WTC11 (cell line): ENCODE results near the gene SBF2. TPM values are rescaled to one million over a fixed set of nuclear protein-coding genes. Genes with fewer than 3 reads are reported as not detected.

Source experiments
- ATAC-seq: fragments of 200-7000 bp; cut with Tn5 transposase; 2 replicates; pipeline ENCODE4 v1.10.0; 2021; ENCODE audit warnings: mild to moderate bottlenecking, moderate library complexity
- CTCF ChIA-PET: fragments of 300-600 bp; sonication (Branson Sonifier 250); formaldehyde crosslinking; loops from one replicate; lab custom pipeline; 2021; ENCODE audit warnings: antibody characterized with exemption; lab: Charles Lee
- POLR2A ChIA-PET: fragments of 350-600 bp; sonication (Branson Sonifier 250); formaldehyde crosslinking; loops from one replicate; lab custom pipeline; 2021; ENCODE audit warnings: antibody characterized with exemption; lab: Charles Lee
- DNase-seq: peaks from one replicate; pipeline ENCODE4 v3.0.0; 2021; ENCODE audit warnings: low spot score
- H3K27ac Mint-ChIP-seq: 2 replicates; pipeline ENCODE4 v1.8.0; 2021; ENCODE audit warnings: mixed read lengths
- H3K27me3 Mint-ChIP-seq: 2 replicates; pipeline ENCODE4 v1.8.0; 2021; ENCODE audit warnings: low read depth, mild to moderate bottlenecking, moderate library complexity, mixed read lengths
- H3K36me3 Mint-ChIP-seq: 2 replicates; pipeline ENCODE4 v1.8.0; 2021; ENCODE audit warnings: mixed read lengths
- H3K4me1 Mint-ChIP-seq: 2 replicates; pipeline ENCODE4 v1.8.0; 2022; ENCODE audit warnings: mixed read lengths
- H3K4me3 Mint-ChIP-seq: 2 replicates; pipeline ENCODE4 v1.8.0; 2021; ENCODE audit warnings: mild to moderate bottlenecking, moderate library complexity, mixed read lengths
- H3K9me3 Mint-ChIP-seq: 2 replicates; pipeline ENCODE4 v1.8.0; 2021; ENCODE audit warnings: mixed read lengths
- CREB1 ChIP-seq: sonication (generic); formaldehyde crosslinking; IDR thresholded peaks from 2 replicates; pipeline ENCODE4 v1.8.0; 2023; ENCODE audit warnings: mild to moderate bottlenecking, missing genetic modification reagents
- CREM ChIP-seq: sonication (generic); formaldehyde crosslinking; IDR thresholded peaks from 2 replicates; pipeline ENCODE4 v1.8.1; 2022; ENCODE audit warnings: mild to moderate bottlenecking, missing genetic modification reagents, moderate library complexity
- ESRRA ChIP-seq: sonication (generic); formaldehyde crosslinking; IDR thresholded peaks from 2 replicates; pipeline ENCODE4 v1.8.1; 2022; ENCODE audit warnings: mild to moderate bottlenecking, missing genetic modification reagents, borderline replicate concordance
- ETV6 ChIP-seq: sonication (generic); formaldehyde crosslinking; IDR thresholded peaks from 2 replicates; pipeline ENCODE4 v1.8.1; 2022; ENCODE audit warnings: mild to moderate bottlenecking, missing genetic modification reagents
- FOXK1 ChIP-seq: sonication (generic); formaldehyde crosslinking; IDR thresholded peaks from 2 replicates; pipeline ENCODE4 v1.8.0; 2022; ENCODE audit warnings: mild to moderate bottlenecking, moderate library complexity, missing genetic modification reagents
- NFE2L1 ChIP-seq: sonication (generic); formaldehyde crosslinking; IDR thresholded peaks from 2 replicates; pipeline ENCODE4 v1.8.1; 2023; ENCODE audit warnings: missing genetic modification reagents
- RORB ChIP-seq: fragments of 250-450 bp; sonication (Bioruptor Pico); IDR thresholded peaks from 2 replicates; pipeline ENCODE4 v1.9.0; 2021; ENCODE audit warnings: mild to moderate bottlenecking
- SMAD3 ChIP-seq: sonication (generic); formaldehyde crosslinking; IDR thresholded peaks from 2 replicates; pipeline ENCODE4 v1.8.0; 2022; ENCODE audit warnings: missing genetic modification reagents, mild to moderate bottlenecking, borderline replicate concordance
- SP1 ChIP-seq: sonication (generic); formaldehyde crosslinking; conservative IDR thresholded peaks from 2 replicates; pipeline ENCODE4 v1.8.1; 2022; ENCODE audit warnings: missing genetic modification reagents
- TCF7 ChIP-seq: sonication (generic); formaldehyde crosslinking; IDR thresholded peaks from 2 replicates; pipeline ENCODE4 v1.8.0; 2022; ENCODE audit warnings: mild to moderate bottlenecking, low read depth, missing genetic modification reagents, moderate library complexity
- TP53 ChIP-seq: sonication (generic); formaldehyde crosslinking; IDR thresholded peaks from 2 replicates; pipeline ENCODE4 v1.8.1; 2023; ENCODE audit warnings: mild to moderate bottlenecking, missing genetic modification reagents
- ZNF138 ChIP-seq: sonication (generic); formaldehyde crosslinking; conservative IDR thresholded peaks from 2 replicates; pipeline ENCODE4 v1.8.1; 2022; ENCODE audit warnings: mild to moderate bottlenecking, moderate library complexity, missing genetic modification reagents
- ZNF671 ChIP-seq: fragments of 250-450 bp; sonication (Bioruptor Pico); IDR thresholded peaks from 2 replicates; pipeline ENCODE4 v1.8.0; 2021; ENCODE audit warnings: mild to moderate bottlenecking
- total RNA-seq: library from RNA; stranded (reverse); gene quantifications from 3 replicates; pipeline ENCODE4 v1.2.3, GENCODE V29; 2021
- TF ChIP-seq, protein P1 (sequence below): sonication (generic); formaldehyde crosslinking; IDR thresholded peaks from 2 replicates; pipeline ENCODE4 v1.8.1; 2023; ENCODE audit warnings: mild to moderate bottlenecking, missing genetic modification reagents, borderline replicate concordance
- TF ChIP-seq, protein P2 (sequence below): sonication (generic); formaldehyde crosslinking; conservative IDR thresholded peaks from 2 replicates; pipeline ENCODE4 v1.8.1; 2023; ENCODE audit warnings: mild to moderate bottlenecking, low read depth, missing genetic modification reagents, moderate library complexity
- TF ChIP-seq, protein P3 (sequence below): sonication (generic); formaldehyde crosslinking; IDR thresholded peaks from 2 replicates; pipeline ENCODE4 v1.8.0; 2022; ENCODE audit warnings: mild to moderate bottlenecking, missing genetic modification reagents
- TF ChIP-seq, protein P4 (sequence below): sonication (generic); formaldehyde crosslinking; IDR thresholded peaks from 2 replicates; pipeline ENCODE4 v1.8.1; 2022; ENCODE audit warnings: mild to moderate bottlenecking, missing genetic modification reagents, moderate library complexity, borderline replicate concordance
- TF ChIP-seq, protein P5 (sequence below): fragments of 250-450 bp; sonication (Bioruptor Pico); IDR thresholded peaks from 2 replicates; pipeline ENCODE4 v2.1.2; 2022; ENCODE audit warnings: mild to moderate bottlenecking, moderate library complexity

The SBF2 gene
- total RNA-seq, 1 experiment from 2014 or later, result 47.6 TPM

DNA sequence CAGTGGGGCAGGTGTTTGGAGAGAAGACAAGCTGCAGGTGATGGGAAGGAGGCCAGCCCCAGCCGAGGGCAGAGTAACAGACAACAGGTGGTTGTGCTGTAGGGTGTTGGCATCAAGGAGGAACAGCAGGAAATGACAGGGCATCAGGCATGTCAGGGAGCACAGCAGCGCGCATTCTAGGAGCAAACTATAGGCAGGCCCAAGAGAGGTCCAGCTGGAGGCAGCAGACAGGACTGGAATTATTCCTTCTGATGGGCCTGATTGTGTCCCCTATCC, 24.4 kb upstream of the SBF2 start:
- ChIA-PET POLR2A (no interaction called here), CTCF (interaction anchor here (0.8 to 2.7 kb wide), 5 partner anchors 11 to 222 kb away, joined by 3 to 15 read pairs (median 4); partner anchors contain the start of gene RNF141)
- DNase-seq (no peak), ATAC-seq (no peak)
- Mint-ChIP-seq H3K27ac (peak overlapping the region; percentile 66; the same call in 1 of the 2 replicates), H3K36me3 (no peaks in the 10 kb centered on the region), H3K4me1 (peaks cover 54% of the 10 kb centered on the region), H3K9me3 (no peaks in the 10 kb centered on the region), H3K4me3 (no peak overlapping the region), H3K27me3 (no peaks in the 10 kb centered on the region; the same call in 1 of the 2 replicates)
- TF ChIP-seq NFE2L1 (no peak), ZNF671 (no peak), SP1 (no peak), ZNF138 (CRISPR knock-in tag) (no peak)
- TF ChIP-seq, all 79 proteins: peak for 0

DNA sequence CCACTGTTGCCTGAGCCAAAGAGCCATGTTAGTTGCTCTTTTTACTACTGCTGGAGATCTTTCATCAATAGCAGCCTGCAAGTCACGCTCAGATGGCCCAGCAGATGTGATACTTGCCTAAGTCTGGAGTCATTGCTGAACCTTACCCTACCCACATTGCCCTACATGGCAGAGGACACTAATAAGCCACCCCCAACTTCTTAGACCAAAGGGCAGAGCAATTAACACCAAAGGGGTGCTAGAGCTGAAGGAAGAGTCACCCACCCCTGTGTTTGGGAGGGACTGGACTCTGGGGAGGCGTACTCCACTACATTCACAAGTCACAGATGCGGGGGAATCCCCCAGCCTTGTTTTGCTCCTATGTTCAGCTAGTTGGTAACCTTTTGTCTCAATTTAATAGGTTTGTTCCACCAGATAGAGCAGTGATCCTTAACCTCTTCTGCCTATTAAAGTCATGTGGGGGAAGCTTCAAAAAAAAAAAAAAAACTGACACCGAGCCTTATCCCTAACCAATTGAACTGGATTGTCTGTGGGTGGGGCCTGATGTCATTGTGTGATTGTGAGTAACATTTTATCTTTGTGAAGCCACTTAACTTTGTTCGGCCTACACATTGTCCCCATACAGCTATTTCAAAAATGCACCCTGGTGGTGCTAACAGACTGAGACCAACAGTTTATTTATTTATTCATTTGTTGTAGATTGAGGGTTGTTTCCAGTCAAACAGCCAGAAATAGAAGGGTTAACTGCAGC, 23.9 kb upstream of the SBF2 start:
- ATAC-seq, result no peak
- H3K27ac Mint-ChIP-seq, result 0 out of 2 replicates have a peak overlapping the region, but pooled peaks have one; percentile 66
- no peaks in the 10 kb centered on the region; the same call in 1 of the 2 replicates for H3K27me3 Mint-ChIP-seq
- CTCF ChIA-PET, result interaction anchor here (0.7 to 2.7 kb wide), 9 partner anchors 9 to 689 kb away, joined by 3 to 15 read pairs (median 3); partner anchors contain the start of gene RNF141
- no peak for DNase-seq
- no peak overlapping the region for H3K4me3 Mint-ChIP-seq
- no peak for TF ChIP-seq CREB1
- no peak for TF ChIP-seq RORB (CRISPR knock-in tag)
- TF ChIP-seq ETV6 (CRISPR knock-in tag), result 0 out of 2 replicates have a peak, but pooled peaks have one; percentile 22
- TF ChIP-seq, protein P1, sequence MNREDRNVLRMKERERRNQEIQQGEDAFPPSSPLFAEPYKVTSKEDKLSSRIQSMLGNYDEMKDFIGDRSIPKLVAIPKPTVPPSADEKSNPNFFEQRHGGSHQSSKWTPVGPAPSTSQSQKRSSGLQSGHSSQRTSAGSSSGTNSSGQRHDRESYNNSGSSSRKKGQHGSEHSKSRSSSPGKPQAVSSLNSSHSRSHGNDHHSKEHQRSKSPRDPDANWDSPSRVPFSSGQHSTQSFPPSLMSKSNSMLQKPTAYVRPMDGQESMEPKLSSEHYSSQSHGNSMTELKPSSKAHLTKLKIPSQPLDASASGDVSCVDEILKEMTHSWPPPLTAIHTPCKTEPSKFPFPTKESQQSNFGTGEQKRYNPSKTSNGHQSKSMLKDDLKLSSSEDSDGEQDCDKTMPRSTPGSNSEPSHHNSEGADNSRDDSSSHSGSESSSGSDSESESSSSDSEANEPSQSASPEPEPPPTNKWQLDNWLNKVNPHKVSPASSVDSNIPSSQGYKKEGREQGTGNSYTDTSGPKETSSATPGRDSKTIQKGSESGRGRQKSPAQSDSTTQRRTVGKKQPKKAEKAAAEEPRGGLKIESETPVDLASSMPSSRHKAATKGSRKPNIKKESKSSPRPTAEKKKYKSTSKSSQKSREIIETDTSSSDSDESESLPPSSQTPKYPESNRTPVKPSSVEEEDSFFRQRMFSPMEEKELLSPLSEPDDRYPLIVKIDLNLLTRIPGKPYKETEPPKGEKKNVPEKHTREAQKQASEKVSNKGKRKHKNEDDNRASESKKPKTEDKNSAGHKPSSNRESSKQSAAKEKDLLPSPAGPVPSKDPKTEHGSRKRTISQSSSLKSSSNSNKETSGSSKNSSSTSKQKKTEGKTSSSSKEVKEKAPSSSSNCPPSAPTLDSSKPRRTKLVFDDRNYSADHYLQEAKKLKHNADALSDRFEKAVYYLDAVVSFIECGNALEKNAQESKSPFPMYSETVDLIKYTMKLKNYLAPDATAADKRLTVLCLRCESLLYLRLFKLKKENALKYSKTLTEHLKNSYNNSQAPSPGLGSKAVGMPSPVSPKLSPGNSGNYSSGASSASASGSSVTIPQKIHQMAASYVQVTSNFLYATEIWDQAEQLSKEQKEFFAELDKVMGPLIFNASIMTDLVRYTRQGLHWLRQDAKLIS (CRISPR knock-in tag), result no peak
- TF ChIP-seq CREM, result no peak
- no peak for TF ChIP-seq SMAD3
- no peak for TF ChIP-seq ESRRA (CRISPR knock-in tag)
- TF ChIP-seq, all 79 proteins: peak for 1
- H3K36me3 Mint-ChIP-seq, result no peaks in the 10 kb centered on the region
- H3K4me1 Mint-ChIP-seq, result peaks cover 49% of the 10 kb centered on the region
- POLR2A ChIA-PET, result interaction anchor here (1.3 kb wide), 1 partner anchor 13 kb away, joined by 5 read pairs; the partner anchor contains the start of gene ADM
- H3K9me3 Mint-ChIP-seq, result no peaks in the 10 kb centered on the region

DNA sequence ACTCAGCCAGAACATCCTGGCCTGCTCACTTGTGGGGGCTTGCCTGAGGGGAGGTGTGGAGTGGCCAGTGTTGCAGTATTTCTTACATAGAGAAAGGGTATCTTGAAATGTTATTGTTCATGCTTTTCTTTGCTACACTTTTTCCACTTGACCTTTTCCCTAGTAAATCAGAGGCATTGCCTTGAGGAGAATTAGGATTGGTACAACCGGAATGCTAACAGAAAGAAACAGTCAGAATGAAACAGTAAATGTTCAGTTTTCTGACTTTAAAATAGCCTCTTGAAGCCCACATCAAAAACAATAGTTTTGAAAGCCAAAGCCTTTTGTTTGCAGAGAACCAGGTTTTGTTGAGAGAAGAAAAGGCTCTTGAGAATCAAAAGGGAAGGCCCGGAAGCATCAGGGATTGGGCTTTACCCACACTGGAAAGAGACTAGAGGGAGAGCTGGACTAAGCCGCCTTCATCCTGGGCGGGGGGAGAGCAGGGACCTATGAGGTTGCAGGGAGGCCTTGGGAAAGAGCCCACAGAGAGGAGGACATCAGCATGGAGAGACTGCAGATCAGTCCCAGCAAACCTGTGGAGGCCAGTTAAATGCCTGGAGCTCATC, 23.2 kb upstream of the SBF2 start:
- ChIA-PET POLR2A (interaction anchor here (1.3 kb wide), 1 partner anchor 12 kb away, joined by 5 read pairs; the partner anchor contains the start of gene ADM), CTCF (interaction anchor here (0.7 to 2.7 kb wide), 6 partner anchors 9 to 689 kb away, joined by 3 to 15 read pairs (median 3); no protein-coding TSS in a partner anchor)
- H3K36me3 Mint-ChIP-seq, result peaks cover 5% of the 10 kb centered on the region
- H3K27me3 Mint-ChIP-seq, result no peaks in the 10 kb centered on the region; the same call in 1 of the 2 replicates
- ATAC-seq, result peak; percentile 57
- peak overlapping the region; percentile 51; the same call in 1 of the 2 replicates for H3K27ac Mint-ChIP-seq
- peaks cover 5% of the 10 kb centered on the region for H3K9me3 Mint-ChIP-seq
- peaks cover 42% of the 10 kb centered on the region for H3K4me1 Mint-ChIP-seq
- H3K4me3 Mint-ChIP-seq, result no peak overlapping the region
- no peak for TF ChIP-seq TCF7 (CRISPR knock-in tag)
- TF ChIP-seq, protein P2, sequence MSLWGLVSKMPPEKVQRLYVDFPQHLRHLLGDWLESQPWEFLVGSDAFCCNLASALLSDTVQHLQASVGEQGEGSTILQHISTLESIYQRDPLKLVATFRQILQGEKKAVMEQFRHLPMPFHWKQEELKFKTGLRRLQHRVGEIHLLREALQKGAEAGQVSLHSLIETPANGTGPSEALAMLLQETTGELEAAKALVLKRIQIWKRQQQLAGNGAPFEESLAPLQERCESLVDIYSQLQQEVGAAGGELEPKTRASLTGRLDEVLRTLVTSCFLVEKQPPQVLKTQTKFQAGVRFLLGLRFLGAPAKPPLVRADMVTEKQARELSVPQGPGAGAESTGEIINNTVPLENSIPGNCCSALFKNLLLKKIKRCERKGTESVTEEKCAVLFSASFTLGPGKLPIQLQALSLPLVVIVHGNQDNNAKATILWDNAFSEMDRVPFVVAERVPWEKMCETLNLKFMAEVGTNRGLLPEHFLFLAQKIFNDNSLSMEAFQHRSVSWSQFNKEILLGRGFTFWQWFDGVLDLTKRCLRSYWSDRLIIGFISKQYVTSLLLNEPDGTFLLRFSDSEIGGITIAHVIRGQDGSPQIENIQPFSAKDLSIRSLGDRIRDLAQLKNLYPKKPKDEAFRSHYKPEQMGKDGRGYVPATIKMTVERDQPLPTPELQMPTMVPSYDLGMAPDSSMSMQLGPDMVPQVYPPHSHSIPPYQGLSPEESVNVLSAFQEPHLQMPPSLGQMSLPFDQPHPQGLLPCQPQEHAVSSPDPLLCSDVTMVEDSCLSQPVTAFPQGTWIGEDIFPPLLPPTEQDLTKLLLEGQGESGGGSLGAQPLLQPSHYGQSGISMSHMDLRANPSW (CRISPR knock-in tag), result no peak
- TF ChIP-seq ETV6 (CRISPR knock-in tag), result no peak
- TF ChIP-seq, protein P3, sequence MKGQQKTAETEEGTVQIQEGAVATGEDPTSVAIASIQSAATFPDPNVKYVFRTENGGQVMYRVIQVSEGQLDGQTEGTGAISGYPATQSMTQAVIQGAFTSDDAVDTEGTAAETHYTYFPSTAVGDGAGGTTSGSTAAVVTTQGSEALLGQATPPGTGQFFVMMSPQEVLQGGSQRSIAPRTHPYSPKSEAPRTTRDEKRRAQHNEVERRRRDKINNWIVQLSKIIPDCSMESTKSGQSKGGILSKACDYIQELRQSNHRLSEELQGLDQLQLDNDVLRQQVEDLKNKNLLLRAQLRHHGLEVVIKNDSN (CRISPR knock-in tag), result no peak
- no peak for TF ChIP-seq TP53 (CRISPR knock-in tag)
- TF ChIP-seq, protein P4, sequence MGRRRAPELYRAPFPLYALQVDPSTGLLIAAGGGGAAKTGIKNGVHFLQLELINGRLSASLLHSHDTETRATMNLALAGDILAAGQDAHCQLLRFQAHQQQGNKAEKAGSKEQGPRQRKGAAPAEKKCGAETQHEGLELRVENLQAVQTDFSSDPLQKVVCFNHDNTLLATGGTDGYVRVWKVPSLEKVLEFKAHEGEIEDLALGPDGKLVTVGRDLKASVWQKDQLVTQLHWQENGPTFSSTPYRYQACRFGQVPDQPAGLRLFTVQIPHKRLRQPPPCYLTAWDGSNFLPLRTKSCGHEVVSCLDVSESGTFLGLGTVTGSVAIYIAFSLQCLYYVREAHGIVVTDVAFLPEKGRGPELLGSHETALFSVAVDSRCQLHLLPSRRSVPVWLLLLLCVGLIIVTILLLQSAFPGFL, result no peak
- TF ChIP-seq FOXK1 (CRISPR knock-in tag), result no peak
- TF ChIP-seq, protein P5, sequence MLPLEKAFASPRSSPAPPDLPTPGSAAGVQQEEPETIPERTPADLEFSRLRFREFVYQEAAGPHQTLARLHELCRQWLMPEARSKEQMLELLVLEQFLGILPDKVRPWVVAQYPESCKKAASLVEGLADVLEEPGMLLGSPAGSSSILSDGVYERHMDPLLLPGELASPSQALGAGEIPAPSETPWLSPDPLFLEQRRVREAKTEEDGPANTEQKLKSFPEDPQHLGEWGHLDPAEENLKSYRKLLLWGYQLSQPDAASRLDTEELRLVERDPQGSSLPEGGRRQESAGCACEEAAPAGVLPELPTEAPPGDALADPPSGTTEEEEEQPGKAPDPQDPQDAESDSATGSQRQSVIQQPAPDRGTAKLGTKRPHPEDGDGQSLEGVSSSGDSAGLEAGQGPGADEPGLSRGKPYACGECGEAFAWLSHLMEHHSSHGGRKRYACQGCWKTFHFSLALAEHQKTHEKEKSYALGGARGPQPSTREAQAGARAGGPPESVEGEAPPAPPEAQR (CRISPR knock-in tag), result no peak
- peak; percentile 19 for DNase-seq
